Activated T-helper 1 cell treated with anti-CD3 and anti-CD28 coated beads, Interleukin-2, amount 50 U/mL, for 16 hours (primary cell): ENCODE data around the gene AP2B1.
"Not testable (repeated sequence)": the region's sequence is repeated elsewhere in the genome, so short reads cannot be mapped to it uniquely, and the experiment has no call there.

Source experiments
- DNase-seq, 2 donors: peaks; one replicate each; pipeline ENCODE4 v3.0.0-alpha.2; 2020; ENCODE audit warnings: low read depth in 1 of 2, low spot score in 1 of 2

Gene AP2B1

DNA sequence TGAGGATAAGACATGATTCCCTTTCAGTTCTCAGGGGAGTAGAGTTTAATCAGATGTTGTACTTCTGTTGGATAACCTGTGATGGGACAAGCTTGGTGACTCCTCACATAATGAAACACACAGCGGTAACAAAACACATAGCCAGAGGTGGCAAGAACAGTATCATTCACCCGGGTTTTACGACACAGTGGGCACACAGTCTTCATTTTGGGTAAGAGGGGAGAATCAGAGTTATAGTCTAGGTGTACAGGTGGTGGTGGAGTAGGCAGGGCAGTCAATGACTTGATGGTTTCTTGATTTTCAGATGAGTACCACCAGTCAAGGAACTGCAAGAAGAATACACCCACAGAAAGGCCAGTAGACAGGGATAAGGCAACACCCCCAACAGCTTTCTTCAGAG is 11.4 kb upstream of the AP2B1 start:
- DNase-seq = no peak

DNA sequence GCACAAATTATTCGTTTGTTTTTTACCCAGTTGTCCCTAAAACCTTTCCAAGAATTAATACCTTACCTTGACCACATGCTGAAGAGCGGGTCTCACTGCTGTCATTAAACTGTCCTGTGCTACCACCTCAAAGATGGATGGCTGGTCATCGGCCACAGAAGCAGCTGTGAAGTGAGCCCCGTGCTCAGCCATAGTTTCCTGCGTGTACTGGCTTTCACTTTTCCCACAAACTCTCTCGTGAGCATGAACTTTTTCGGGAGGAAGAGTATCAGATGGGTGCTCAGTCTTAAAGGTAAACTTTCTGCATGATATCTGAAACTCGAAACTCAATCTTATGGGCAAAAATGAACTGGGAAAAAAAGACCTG is 9.3 kb upstream of the AP2B1 start:
- DNase-seq = no peak

DNA sequence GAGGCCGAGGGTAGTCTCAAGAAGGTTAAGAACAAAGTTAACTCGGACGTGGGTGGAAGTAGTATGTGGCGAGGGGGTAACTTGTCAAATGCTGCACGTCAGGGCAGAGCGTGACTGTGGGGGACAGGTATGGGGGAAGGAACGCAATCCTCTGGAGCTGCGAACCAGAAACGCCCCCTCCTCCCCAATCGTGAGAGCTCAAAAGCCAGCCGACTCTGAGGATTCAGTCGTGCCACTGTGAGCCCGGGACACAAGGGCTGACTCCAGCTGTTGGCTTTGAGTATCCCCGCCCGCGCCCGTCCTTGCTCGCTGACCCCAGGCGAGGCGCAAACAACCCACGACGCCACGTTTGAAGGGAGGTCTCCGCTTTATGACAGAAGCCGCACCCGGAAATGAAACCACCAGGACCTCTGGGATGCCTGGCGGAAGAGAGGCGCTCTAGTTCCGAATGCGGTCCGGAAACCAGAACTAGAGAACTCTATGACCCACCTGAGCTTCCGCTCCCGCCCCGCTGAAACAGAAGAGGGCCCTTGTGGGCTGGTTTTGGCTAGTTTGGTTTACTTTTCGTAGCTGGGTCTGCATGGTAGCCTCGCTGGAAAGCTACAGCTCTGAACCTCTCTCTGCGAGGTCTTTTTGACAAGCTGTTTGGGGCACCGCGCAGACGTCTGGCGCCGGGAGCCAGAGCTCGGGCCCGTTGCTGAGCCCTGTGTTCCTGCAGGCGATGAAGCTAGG is 8.8 kb upstream of the AP2B1 start, which contains the start of gene PEX12:
PEX12 (minus strand) TSS at position 375 of the 732 bp plus-strand sequence. CDS start 550 bp downstream, outside the sequence.
- DNase-seq = peak; percentile 76 to 78

DNA sequence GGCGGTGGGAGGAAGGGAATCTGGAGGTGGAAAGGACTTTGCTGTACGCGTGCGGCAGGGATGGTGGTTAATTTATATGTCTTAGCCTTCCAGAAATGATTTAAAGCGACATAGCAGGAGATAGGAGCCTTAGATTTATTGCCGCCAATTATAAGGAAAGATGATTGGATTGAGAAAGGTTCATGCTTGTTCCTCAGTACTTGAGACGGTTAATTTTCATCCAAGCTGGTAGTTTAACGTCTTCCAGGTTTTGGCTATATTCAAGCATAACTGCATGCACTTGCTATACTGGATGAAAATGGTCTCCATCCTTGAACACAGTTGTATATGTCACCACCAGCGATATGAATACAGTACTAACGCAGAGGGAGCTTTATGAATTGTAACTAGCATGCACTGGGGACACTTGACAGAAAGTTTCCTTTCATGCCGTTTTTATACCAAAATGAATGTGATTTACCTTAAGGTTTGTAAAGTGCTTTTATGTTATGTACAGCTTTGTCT is 8.1 kb upstream of the AP2B1 start:
- DNase-seq = no peak

DNA sequence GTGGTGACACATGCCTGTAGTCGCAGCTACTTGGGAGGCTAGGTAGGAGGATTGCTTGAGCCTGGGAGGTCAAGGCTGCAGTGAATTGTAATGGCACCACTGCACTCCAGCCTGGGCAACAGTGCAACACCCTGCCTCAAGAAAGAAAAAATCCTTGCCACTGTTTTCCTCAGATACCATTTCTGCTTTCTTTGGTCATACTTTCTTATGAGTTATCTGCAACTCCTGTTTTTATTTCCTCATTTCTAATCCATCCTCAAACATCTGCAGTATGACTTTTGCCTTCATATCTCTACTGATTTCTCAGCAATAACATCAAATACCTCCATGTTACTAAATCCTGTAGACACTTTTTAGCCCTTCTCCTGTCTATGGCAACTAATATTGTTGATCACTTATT is 3.1 kb upstream of the AP2B1 start:
- DNase-seq = no peak

DNA sequence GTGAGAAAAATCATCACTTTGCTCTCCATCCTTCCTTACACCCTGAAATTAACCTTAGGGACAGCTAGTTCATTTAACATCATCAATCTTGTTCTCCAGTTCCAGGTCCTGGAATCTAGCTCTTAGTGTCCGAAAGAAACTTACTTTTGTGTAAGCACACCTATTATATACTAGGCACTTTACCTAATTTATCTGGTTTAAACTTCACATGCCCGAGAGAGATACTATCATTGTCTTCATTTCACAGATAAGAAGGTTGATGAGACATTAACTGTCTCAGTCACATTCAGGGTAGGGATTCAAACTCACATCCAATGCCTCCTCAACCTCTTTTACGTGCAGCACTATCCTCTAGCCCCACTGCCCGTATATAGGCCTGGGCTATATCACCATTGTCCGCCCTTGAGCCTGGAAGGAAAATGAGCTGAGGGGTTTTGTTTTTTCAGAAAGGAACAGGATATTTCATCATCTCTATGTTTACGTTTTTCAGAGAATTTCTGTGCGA is 501 bp upstream of the AP2B1 start:
- DNase-seq = no peak

DNA sequence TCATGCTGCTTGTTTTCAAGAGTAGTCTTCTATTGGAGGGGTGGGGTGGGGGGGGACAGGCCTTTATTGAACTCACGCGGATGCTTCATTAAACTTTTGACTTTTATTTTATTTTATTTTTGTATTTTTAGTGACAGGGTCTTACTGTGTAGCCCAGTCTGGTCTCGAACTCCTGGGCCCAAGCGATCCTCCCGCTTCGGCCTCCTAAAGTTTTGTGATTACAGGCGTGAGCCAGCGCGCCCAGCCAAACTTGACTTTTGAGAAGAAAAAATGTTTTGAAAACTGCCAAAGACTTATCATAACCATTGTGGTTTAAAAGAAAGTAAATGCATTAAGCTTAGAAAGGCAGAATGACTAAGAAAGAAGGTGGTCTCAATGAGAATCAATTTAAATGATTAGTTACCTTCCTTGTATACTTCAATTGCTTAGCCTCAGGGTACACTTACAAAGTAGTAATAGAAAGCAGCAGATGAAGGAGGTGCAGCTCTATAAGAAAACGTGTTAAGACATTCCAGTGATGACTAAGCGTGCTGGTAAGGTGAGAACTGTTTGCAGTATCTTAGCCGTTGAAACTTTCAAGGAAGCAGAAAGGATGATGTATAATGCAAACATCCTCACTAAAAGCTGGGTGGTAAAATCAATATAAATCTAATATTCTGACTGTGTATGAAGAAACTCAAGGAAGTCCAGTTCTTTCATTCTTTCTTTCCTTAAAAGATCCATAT is 1.2 kb downstream of the AP2B1 start:
- no peak for DNase-seq

DNA sequence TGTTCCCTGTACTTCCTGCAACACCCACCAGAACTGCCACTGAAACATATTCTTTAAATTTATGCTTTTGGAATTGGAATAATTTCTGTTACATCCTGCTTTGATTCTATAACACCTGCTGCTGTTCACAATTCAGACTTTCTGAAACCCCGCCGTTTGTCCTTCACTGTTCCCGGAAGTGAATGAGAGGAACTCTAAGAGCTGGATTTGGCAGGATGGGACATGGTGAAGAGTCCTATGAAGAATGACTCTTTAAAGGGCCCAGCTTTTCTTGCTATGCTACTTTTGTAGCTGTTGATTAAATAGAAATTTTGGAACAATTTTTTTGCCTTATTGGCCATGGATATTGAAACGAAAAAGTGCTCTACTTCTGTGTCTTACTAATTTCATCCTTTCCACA is 8.9 kb downstream of the AP2B1 start:
- DNase-seq = no peak

DNA sequence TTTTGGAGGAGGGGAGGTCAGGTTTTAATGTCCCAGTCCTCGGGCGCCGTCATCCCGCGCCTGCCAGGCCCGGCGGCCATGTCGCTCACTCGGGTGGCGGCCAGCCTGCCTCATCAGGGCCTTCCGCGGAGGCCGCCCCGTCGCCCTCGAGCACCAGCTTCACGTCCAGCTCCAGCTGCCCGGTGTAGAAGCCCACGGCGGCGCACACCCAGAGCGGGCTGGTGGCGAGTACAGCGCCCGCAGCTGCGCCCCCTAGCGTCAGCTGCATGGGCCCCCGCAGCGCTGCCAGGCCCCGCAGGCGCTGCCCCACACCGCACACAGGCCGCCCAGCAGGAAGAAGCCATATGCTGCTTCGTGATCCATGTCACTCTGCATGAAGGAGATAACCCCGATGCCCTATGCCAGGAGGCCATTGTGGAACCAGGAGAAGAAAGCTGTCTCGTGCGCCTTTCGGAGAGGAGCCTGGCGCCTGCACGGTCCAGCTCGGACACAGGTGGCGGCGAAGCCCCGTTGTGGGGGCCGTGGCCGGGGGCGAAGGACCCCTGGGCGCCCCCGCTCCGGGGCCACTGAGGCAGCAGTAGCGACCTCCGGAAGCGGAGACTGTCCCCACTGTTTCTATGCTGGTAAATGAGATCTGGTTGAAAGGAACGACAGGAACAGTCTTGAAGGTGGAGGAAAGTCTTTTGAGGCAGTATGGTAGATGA is 9.6 kb downstream of the AP2B1 start:
- DNase-seq = no peak

DNA sequence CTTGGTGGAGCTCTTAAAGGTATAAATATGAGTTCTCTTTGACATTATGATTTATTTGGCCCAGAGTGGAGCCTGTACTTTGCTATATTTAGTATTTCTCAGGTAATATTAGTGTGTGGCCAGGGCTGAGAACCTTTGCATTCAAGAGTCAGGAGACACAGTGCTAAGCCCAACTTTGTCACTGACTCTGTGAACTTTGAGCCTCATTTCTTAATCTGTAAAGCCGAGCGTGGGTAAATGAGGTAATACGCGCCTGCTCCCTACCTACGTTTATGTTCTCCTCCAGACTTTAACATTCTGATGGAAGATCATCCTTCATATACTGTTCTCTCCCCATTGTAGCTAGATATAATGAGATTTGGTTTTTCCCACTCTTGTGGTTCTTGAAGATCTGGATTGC is 10.5 kb downstream of the AP2B1 start:
- no peak for DNase-seq

DNA sequence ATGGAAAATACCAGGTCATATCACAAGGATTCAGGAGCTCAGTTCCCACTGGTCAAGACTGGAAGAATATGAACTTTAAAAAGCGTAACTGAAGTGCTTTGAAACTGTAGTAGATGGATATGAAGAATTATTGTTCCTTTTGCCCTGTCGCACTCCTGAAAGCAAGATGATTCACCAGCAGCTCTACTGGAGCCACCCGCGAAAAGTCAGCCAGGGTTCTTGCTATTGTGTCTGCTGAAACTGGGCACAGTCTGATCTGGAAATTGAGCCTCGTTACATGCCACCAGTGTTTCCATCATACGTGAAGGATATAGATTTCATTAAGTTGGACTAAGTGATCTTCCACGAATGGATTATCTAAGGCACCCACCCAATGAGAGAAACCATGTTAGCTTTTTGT is 16.6 kb downstream of the AP2B1 start:
- no peak for DNase-seq

DNA sequence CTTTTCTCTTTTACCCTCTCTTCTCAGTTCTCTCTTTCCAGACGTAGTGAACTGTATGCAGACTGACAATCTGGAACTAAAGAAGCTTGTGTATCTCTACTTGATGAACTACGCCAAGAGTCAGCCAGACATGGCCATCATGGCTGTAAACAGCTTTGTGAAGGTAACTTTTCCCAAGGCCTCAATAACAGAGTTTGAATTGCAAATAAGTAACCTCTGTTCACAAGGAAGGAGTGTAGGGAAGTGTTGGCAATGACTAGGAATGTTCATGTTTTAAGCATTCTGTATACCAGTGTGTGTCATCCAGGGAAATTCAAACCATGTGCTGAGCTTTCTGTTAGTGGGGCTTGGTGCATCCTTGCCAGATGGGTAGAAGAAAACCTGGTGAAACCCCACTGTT is 18.6 kb downstream of the AP2B1 start:
- no peak for DNase-seq

DNA sequence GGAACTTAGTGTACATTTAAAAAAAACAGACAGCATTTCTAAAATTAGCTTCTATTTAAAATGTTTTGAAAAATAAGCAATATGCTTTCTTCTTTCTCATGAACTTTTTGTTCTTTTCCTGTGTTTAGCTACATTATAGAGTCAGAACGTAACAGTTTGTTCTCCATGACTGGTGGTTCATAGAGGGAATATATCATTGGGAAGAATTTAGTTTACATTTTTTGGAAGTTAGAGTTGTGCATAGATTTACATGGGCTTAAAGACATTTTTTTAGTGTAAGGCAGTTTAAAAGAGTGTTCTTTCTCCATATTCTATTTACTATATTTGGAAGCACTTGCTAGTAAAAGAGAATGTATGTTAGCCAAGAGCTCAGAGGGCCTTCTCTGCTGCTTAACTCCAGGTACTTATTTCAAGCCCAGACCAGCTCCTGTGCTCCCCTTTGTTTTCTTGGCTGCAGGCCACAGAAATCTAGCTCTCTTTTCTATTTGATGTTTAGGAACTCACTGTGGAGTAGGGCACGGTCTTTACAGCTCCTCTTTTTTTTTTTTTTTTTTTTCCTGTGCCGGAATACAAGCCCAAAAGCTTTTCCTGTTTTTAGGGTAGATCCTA is 20.2 kb downstream of the AP2B1 start:
- no peak for DNase-seq

DNA sequence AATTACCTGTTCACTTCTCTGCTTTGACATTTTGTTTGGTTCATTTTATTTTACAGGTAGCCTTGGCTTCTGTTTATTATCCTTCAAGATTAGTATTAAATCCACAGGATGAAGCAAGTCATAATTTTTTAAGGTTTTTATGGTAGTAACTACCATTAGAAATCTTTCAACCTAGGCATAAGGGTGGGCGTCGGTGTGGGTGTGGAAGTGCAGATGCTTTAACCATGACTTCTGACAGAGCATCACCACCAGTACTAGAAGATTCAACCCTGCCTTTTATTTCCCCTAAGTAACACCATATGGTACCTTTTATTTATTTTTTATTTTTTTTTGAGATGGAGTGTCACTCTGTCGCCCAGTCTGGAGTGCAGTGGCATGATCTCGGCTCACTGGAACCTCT is 22.7 kb downstream of the AP2B1 start:
- no peak for DNase-seq

DNA sequence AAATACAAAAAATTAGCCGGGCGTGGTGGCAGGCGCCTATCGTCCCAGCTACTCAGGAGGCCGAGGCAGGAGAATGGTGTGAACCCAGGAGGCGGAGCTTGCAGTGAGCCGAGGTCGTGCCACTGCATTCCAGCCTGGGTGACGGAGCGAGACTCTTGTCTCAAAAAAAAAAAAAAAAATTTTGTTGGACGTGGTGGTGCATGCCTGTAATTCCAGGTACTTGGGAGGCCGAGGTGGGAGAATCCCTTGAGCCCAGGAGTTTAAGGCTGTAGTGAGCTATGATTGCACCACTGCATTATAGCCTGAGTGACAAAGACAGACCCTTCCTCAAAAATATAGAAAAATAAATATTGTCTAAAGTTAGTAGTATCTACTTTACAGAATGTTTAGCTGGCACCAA is 23.6 kb downstream of the AP2B1 start:
- DNase-seq = not testable (repeated sequence)

DNA sequence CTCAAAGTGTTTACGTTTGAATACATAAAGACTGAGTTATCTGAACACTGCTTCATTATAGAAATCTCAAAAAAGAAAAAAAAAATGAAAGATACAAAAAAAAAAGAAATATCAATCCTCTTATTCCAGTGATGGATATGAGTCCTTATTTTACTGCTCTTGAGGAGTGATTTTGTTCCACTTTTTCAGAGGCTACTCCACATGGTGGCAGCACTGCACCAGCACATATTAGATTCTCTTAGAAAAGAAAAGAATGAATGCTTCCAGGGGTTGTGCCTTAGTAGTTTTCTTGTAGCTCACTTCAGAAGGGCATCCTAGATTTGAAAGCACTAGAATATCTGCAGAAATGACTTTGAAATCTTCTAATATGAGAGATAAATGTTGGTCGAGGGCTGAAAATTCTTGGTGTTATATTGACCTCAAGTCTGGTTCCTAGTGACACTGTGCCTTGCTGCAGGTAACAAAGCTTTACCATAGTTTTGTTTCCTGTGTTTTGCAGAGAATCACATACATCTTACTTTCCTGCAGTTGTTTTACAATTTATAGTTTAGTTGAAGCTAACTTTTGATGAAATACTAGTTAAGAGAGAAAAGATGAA is 25.9 kb downstream of the AP2B1 start:
- no peak for DNase-seq

DNA sequence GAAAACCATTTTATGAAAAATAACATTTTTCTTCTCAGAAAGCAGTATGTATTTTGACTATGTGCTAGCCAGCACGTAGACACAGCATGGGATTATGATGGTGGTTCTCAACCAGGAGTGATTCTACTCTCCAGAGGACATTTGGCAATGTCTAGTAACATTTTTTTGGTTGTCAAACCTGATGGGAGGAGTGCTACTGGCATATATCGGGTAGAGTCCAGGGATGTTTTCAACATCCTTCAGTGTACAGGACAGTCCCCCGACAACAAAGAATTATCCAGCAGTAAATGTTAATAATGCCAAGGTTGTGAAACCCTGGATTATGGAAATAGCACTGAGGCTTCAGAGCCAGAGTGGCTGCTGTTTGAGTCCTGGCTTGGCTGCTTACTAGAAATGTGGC is 27.7 kb downstream of the AP2B1 start:
- no peak for DNase-seq

DNA sequence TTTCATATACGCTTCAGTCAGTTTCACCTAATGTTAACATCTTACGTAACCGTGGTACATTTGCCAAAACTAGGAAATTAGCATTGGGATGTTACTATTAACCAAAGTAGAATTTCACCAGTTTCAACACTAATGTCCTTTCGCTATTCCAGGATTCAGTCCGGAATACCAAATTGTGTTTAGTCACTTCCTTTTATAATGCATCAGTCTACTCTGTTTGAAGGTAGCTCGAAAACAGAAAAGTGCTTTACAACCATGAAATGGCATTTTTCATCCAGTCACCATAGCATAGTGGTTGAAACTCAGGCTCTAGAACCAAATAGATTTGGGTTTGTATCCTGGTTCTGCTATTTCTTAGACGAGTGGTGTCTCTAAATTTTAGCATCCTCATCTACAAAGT is 29.4 kb downstream of the AP2B1 start:
- DNase-seq = no peak

DNA sequence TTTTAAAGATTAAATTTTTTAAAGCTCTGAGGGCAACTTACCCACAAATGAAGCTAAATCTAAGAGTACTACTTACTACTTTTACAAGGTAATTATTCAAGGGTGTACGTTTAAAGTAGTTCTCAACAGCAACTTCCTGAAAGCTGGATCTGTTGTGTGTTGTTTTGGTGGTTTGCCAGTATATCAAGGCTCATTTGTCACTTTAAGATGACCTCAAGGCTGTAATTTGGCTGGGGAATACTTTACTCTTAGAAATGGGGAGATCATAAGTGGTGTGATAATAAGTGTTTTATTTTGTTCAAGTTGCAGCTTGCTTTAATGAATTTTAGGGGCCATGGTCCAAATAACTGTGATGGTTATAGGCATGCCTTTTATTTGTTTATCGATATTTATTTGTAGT is 30.4 kb downstream of the AP2B1 start:
- DNase-seq = no peak

DNA sequence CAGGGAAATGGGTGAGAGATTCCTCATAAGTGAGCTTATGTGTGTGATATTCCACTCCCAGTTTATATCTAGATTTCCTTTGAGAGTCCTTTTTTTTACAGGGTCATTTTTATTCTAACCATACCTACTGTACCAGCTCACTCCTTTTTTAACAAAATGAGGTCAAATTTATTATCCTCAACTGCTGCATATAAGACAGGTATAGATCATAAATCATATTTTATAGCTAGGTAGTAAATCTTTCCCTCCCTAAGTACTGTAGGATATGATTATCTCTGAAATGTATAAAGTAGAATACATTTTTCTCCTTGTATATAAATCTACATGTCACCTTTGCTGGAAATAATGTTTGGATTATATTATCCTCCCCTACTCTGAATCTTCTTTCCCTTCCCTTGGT is 31.5 kb downstream of the AP2B1 start:
- DNase-seq = no peak

DNA sequence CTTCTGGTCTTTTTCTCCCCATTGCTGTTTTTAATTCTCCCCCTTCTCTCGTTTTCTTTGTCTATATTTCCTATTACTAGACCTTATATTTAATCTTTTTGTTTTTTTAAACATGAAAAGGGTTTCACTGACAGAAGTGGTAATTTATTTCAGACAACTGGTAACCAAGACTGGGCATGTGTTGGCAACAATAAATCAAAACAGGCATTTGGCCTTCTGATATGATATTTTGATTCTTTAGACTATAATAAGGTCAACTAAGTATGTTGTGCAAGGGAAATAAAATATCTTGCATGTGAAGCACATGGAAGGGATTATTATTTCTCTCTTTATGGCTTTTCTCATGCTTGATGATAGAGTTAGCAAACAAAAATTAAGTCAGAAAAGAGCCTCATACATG is 34.6 kb downstream of the AP2B1 start:
- no peak for DNase-seq
